NCI-H2227 treated with DMSO at 0.1 percent for 48 hours (cell line): ENCODE data around the gene USF3.
A peak's percentile ranks its signal among the peaks of the same experiment; 100 is the strongest.
"Not testable (repeated sequence)": the region's sequence is repeated elsewhere in the genome, so short reads cannot be mapped to it uniquely, and the experiment has no call there.

Source experiments
- DNase-seq: peaks from one replicate; lab custom pipeline; 2025; lab: John Stamatoyannopoulos, UW

Gene USF3

GRCh38 chr3:113654851-113655250 is 41.6 kb downstream of the USF3 start:
- no peak for DNase-seq

GRCh38 chr3:113654310-113654709 is 42.1 kb downstream of the USF3 start:
- no peak for DNase-seq

DNA sequence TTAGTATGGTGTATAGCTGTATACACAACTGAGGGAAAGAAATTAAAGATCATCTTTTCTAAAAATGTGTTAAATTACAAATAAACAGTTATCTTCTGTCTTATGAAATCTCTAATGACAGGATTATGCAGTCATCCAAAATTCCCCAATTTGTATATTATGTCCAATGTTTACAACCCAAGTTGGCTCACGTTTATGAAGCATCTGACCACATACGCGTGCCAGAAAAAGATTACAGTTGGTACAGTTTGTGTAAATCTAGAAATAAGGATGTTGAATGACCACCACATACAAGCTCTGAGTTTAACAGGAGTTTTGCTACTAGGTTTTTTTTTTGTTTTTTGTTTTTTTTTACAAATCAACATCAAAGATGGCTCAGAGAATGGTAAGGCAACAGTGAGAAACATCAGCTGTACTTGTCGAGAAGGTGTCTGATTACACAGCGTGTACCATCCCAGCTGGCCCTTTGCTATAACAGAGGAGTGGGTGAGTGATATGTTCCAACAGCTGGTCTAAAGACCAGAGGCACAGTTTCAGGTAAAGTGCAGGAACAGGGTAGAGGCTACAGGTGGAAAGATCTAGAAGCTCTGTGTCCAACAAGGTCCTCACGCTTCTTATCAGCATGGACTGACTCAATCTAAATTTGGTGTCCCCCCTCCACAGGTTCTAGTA is 47.1 kb downstream of the USF3 start:
- DNase-seq, result no peak

DNA sequence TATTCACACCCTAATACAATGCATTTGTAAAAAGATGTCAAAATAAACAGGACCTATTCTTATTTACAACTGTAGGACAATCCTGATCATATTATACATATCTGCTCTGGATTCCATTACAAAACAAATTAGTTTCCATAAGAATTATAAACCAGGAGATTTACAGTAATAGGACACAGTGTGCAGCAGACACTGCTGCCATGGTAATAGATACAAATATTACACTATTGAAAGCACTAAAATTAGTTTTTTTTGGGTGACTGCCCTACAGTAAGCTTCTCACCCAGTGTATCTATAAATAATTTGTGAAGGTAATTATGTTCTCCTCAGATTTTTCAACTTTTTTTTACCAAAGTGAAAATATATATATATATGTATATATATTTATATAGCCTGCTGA is 47.9 kb downstream of the USF3 start:
- DNase-seq, result no peak

GRCh38 chr3:113643583-113643982 is 52.9 kb downstream of the USF3 start:
- DNase-seq, result no peak

- DNase-seq, result no peak
Observed at GRCh38 chr3:113638910-113639309, 57.5 kb downstream of the USF3 start.

- DNase-seq, result no peak
Observed at GRCh38 chr3:113637756-113638155, 58.7 kb downstream of the USF3 start.

- not testable (repeated sequence) for DNase-seq
Observed at GRCh38 chr3:113636034-113636433, 60.4 kb downstream of the USF3 start.

DNA sequence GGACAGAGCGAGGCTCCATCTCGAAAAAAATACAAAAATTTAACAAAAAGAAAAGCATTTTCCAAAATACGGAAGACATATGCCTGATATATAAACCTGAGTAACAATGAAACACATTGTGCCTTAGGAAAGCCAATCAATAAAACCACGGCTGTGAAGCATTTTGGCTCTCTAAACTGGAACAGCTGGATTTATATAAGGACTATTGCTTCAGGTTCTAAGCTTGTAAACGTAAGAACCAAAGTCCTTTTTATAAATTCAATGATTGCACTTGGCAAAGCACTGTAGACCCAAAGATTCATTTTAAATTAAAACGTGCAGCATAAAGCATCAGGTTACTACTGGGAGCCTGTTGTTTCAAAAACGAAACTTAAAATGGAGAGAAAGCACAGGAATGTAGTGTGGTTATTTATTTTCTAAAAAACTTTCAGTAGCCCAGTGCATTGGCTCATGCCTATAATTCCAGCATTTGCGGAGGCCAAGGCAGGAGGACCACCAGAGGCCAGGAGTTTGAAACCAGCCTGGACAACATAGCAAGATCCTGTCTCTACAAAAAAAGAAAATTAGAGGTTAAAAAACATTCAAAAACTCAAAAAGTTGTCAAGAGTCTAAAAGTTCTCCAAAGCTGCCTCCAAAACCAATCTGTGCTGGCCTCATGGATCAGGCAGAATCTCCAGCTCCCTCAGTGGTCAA is 61.5 kb downstream of the USF3 start:
- DNase-seq, result no peak

GRCh38 chr3:113631573-113631972 is 64.9 kb downstream of the USF3 start:
- DNase-seq, result no peak

- DNase-seq, result no peak
Observed at GRCh38 chr3:113630956-113631542, 65.4 kb downstream of the USF3 start.

DNA sequence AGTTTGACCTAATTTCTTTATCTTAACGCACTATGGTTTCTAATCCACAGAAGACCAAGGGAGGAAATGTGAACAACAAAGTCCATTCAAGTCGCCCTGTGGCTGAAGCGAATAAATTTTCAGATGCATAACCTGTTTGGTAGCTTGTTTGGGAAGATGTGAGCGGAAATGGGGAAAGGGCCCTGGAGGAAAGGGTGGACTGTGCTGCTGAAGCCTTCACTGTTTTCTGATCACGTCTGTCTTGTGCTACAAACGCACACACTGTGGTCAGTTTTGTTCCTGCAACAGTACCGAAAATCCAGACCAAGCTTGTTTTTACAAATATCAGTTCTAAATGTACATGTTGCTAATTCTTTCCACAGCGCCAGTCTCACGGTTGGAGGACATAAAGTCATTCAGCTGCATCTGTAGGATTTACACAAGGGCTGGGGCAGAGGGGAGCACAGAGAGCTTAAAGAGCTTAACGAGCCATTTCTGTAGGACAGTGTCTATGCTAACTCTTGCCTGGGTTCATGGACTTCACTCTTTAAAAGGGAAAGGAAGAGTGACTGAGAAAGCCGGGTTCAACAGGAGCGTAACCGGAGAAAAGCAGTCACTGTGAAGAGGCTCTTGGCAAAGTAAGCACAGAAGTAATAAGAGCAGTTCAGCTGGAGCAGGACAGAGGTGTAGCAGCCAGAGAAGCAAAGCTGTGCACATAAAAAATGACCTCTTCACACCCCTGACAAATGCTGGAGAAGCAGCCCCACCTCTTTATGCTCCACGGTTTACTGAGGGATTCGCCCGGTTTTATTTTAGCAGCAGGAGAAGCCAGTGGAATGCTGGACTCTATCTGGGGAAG is 66.6 kb downstream of the USF3 start:
- no peak for DNase-seq

- no peak for DNase-seq
Observed at GRCh38 chr3:113628788-113629187, 67.7 kb downstream of the USF3 start.

GRCh38 chr3:113628316-113628715 is 68.1 kb downstream of the USF3 start:
- no peak for DNase-seq

- DNase-seq, result peak; percentile 41
Observed at GRCh38 chr3:113626503-113627371, 69.7 kb downstream of the USF3 start.

GRCh38 chr3:113625834-113626233 is 70.6 kb downstream of the USF3 start:
- no peak for DNase-seq

DNA sequence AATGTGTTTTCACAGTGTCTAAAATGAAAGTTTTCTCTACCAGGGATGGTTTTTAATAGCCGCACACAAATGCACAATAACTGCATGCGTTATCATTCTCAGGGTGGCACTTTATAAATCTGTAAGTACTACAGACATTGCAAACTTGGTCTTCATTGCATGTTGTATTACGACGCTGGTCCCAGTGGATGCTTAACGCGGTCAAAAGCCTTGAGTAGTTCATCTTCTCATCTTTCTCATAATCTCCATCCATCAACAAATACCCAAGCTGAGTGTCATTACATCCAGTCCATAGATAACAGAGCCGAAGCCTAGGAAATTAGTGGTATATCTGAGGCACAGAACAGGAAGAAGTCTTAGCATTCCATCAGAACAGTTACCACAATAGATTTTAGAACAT is 72.6 kb downstream of the USF3 start:
- DNase-seq, result no peak

DNA sequence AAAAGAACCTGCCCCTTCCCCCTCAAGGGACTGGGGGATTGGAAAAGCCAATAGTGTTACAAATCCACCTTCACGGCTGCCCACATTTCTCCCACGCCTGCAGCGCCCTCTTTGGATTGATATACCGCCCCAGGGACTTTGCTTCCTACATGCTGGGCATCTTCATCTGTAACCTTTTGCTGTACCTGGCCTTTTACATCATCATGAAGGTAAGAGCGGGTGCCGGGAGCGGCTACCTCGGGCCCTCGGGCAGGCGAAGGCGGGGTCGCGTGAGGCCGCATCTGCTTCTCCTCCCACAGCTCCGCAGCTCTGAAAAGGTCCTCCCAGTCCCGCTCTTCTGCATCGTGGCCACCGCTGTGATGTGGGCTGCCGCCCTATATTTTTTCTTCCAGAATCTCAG is 73.1 kb downstream of the USF3 start:
- peak; percentile 10 for DNase-seq

DNA sequence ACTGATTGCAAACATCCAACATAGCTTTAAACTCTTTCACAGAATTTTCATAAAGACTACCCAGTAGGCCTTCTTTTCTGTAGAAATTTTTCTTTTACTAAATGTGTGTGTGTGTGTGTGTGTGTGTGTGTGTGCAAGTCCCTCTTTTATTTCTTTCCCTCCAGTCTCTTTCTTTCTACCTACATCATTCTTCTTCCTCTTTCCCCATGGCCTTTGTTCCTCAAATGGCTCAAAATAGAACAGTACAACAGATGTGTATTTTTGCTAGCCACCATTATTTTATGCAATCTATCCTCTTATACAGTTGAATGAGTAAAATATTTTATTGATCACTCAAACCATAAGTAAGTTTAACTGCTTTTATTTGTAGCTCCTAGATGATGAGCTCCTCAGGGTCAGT is 76.4 kb downstream of the USF3 start:
- DNase-seq, result no peak

DNA sequence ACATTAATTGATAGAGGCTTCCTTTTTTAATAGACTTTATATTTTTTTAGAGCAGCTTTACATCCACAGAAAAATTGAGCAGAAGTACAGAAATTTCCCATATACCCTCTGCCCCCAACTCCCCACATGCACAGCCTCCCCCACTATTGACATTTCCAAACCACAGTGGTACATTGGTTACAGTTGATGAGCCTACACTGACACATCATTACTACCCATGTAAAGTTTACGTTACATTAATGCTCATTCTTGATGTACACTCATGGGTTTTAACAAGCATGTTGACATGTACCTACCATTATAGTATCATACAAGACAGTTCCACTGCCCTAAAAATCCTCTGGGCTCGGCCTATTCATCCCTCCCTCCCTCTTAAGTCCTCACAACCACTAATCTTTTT is 78.7 kb downstream of the USF3 start:
- DNase-seq, result no peak

DNA sequence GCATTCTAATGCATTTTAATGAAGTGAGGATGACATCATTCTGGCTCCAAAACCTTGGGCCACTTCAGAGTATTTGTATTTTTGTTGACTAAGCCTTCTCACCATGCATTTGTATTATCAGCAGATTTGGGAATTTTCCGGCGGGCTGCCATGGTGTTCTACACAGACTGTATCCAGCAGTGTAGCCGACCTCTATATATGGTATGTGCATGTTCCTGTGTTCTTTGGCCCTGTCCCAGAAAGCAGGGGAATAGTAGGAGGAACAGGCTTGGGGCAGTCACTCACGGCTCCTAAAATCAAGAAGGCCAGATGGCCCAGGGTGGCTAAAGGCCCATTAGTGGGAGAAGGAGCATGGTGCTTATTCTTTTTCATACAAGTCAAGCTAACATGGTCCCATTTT is 80.5 kb downstream of the USF3 start:
- DNase-seq, result no peak

- DNase-seq, result no peak
Observed at GRCh38 chr3:113614402-113614801, 82.0 kb downstream of the USF3 start.
